Activated T-helper 1 cell treated with anti-CD3 and anti-CD28 coated beads, Interleukin-12 subunit alpha, Interleukin-12 subunit beta, Interleukin-2, Interleukin-4 antibody, amounts not matched to agents 30 ng/mL and 10 ng/mL and 1 ng/mL, durations not matched to agents 14 hours and 24 hours and 36 hours (primary cell): Measurements from ENCODE around the gene TNFRSF8. TPM values are rescaled to one million over a fixed set of nuclear protein-coding genes. Genes with fewer than 3 reads are reported as not detected.

ENCODE experiments used
- DNase-seq: peaks from one replicate; pipeline ENCODE4 v3.0.0; 2021; ENCODE audit warnings: low spot score
- H3K27ac Mint-ChIP-seq: one replicate; pipeline ENCODE4 v1.8.0; 2021; ENCODE audit warnings: mild to moderate bottlenecking, mixed read lengths
- H3K27me3 Mint-ChIP-seq: one replicate; pipeline ENCODE4 v1.8.0; 2022; ENCODE audit warnings: mild to moderate bottlenecking, moderate library complexity, mixed read lengths; ENCODE audit not compliant: insufficient read depth
- H3K36me3 Mint-ChIP-seq: one replicate; pipeline ENCODE4 v1.8.0; 2021; ENCODE audit warnings: low read depth, mixed read lengths
- H3K4me1 Mint-ChIP-seq: one replicate; pipeline ENCODE4 v1.8.0; 2021; ENCODE audit warnings: low read depth, mixed read lengths
- H3K4me3 Mint-ChIP-seq: one replicate; pipeline ENCODE4 v1.8.0; 2021; ENCODE audit warnings: mild to moderate bottlenecking, moderate library complexity, mixed read lengths
- H3K9me3 Mint-ChIP-seq: one replicate; pipeline ENCODE4 v1.8.0; 2021; ENCODE audit warnings: mixed read lengths
- intact Hi-C: fragments of 100-400 bp; cut with micrococcal nuclease; formaldehyde crosslinking; loops from one replicate; pipeline ENCODE4 v1.15.1; 2024
- total RNA-seq: library from RNA; stranded (reverse); gene quantifications from 2 replicates; pipeline ENCODE4 v1.2.3, GENCODE V29; 2022

TNFRSF8 gene
- total RNA-seq, 1 donor from 2014 or later = 27.9 TPM

DNA sequence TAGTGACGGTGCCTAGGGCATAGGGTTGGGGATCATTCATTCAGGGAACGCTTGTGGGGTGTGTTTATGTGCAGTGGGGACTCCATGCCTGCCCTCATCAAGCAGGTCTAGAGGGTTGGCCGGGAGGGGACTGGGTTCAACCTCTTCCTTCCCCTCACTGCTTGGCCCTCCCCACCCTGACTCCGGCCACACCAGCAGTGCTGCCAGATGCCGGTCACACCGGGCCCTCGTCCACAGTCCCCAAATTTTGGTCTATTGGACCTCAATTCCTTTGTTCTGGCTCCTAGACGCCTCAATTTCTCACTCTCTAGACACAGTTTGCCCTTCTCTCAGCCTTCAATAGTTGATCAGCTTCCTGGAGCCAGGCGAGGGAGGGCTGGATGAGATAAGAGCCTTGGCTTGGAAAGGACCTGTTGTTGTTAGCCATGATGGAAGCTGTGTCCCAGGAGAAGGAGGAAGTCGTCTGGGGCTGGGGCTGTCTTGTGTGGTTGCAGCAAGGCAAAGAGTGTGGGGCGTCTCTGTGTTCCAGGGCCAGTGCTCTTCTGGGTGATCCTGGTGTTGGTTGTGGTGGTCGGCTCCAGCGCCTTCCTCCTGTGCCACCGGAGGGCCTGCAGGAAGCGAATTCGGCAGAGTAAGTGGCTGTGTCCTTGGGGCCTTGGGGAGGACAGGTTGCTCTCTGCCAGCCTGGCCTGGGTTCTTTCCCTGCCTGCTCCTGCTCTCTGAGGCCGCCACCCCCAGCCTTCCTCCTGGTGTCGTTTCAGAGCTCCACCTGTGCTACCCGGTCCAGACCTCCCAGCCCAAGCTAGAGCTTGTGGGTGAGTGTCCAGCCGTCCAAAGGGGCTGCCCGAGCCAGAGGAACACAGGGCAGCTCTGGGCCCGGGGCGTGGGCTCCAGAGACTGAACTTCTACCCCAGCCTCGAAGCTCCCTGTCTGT, 62.6 kb downstream of the TNFRSF8 start:
- Mint-ChIP-seq H3K4me3 (no peak overlapping the region), H3K36me3 (peaks cover 10% of the 10 kb centered on the region), H3K27ac (peak overlapping the region; percentile 84), H3K9me3 (no peaks in the 10 kb centered on the region), H3K4me1 (peaks cover 41% of the 10 kb centered on the region), H3K27me3 (no peaks in the 10 kb centered on the region)
- DNase-seq = no peak
- intact Hi-C loops = loop anchor here (1.0 to 2.0 kb wide), 4 partner anchors 42 to 533 kb away; partner anchors contain the start of gene DHRS3

DNA sequence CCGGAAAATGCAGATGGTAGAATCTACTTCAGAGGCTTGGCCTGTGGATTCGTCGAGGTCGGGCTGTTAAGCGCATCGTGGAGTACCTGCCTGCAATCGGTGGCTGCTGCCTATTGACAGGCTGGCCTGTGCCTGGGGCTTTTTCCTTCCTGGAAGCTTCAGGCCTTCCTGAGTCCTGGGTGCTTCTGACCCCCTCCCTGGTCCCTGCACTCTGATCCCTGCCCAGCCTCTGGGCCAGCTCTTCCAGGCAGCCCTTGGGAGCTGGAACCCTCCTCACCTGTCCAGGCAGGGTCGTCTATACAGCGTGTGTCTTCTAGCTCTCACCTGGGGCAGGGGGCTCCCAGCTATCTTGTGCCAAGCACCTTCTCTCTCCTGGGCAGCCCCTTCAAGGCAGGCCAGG, 63.7 kb downstream of the TNFRSF8 start:
- Mint-ChIP-seq H3K4me3 (no peak overlapping the region), H3K36me3 (peaks cover 8% of the 10 kb centered on the region), H3K9me3 (no peaks in the 10 kb centered on the region), H3K4me1 (peaks cover 31% of the 10 kb centered on the region), H3K27me3 (no peaks in the 10 kb centered on the region), H3K27ac (peak overlapping the region; percentile 90)
- intact Hi-C loops = loop anchor here (1.0 kb wide), 1 partner anchor 31 kb away; no protein-coding TSS in a partner anchor
- no peak for DNase-seq

DNA sequence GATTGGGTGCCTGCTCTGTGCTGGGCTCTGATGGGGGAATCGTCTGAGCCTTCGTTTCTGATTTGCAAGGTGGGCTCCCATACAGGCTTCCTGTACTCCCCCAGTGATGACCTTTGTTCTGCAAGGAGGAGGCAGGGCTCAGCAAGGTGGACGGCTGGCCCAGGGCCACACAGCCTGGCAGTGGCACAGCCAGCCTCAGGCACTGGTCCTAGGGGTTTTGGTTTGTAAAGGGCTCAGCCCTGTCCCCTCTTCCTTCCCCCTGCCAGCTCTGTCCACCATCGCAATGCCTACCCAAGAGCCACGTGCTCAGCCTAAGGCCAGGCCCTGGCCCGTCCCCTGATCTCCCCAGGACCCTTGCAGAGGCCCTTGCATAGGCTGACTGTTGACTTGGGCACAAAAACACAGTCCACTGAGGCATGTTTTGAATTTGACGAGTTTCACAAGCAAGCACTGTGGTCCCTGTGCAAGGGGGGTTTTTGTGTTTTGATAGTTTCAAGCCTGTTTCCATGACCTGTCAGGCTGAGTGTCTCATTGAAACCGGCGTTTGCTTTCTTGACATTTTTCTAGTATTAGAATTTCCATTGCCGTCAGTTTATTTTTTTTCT, 64.2 kb downstream of the TNFRSF8 start:
- H3K27me3 Mint-ChIP-seq = no peaks in the 10 kb centered on the region
- H3K4me1 Mint-ChIP-seq = peaks cover 34% of the 10 kb centered on the region
- H3K9me3 Mint-ChIP-seq = no peaks in the 10 kb centered on the region
- DNase-seq = no peak
- intact Hi-C loops = loop anchor here (1.0 kb wide), 1 partner anchor 30 kb away; no protein-coding TSS in a partner anchor
- peaks cover 7% of the 10 kb centered on the region for H3K36me3 Mint-ChIP-seq
- H3K27ac Mint-ChIP-seq = peak overlapping the region; percentile 90
- no peak overlapping the region for H3K4me3 Mint-ChIP-seq

DNA sequence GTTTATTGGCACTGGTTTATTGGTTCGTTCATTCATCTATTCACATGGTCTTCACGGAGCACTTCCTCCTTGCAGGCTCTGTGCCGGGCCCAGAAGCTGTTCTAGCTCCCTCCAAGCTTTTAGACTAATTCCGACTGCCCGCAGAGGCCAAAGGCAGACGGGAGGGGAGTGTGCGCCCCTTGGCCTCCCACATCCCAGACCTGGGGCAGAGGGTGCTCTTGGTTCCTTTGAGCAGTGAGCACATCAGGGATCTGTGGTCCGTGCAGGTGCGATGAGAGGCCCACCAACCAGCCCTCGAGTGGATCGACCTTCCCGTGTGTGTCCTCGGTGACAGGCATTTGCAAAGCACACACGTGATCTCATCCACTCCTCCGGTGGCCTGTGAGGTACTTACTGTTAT, 65.0 kb downstream of the TNFRSF8 start:
- intact Hi-C loops = no loop called here
- H3K9me3 Mint-ChIP-seq = no peaks in the 10 kb centered on the region
- no peaks in the 10 kb centered on the region for H3K27me3 Mint-ChIP-seq
- peak overlapping the region; percentile 7 for H3K4me3 Mint-ChIP-seq
- no peak for DNase-seq
- peaks cover 7% of the 10 kb centered on the region for H3K36me3 Mint-ChIP-seq
- peaks cover 42% of the 10 kb centered on the region for H3K4me1 Mint-ChIP-seq
- peak overlapping the region; percentile 90 for H3K27ac Mint-ChIP-seq

DNA sequence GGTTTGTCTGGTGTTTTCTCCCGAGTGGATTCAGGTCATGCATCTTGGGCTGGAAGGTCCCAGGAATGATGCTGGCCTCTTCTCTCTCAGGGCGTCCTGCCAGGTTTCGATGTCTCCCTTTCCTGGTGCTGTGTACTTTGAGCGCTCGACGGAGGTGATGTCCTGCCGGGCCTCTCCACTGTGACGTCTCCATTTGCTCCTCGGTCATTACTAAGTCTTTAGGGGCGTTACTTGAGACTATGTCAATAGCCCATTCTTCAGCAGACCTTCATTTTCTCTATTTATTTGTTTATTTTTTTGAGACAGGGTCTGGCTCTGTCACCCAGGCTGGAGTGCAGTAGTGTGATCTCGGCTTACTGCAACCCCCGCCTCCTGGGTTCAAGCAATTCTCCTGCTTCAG, 66.5 kb downstream of the TNFRSF8 start:
- H3K36me3 Mint-ChIP-seq = peaks cover 7% of the 10 kb centered on the region
- intact Hi-C loops = no loop called here
- peaks cover 49% of the 10 kb centered on the region for H3K4me1 Mint-ChIP-seq
- peak overlapping the region; percentile 13 for H3K27ac Mint-ChIP-seq
- no peaks in the 10 kb centered on the region for H3K27me3 Mint-ChIP-seq
- no peaks in the 10 kb centered on the region for H3K9me3 Mint-ChIP-seq
- DNase-seq = no peak
- H3K4me3 Mint-ChIP-seq = no peak overlapping the region

DNA sequence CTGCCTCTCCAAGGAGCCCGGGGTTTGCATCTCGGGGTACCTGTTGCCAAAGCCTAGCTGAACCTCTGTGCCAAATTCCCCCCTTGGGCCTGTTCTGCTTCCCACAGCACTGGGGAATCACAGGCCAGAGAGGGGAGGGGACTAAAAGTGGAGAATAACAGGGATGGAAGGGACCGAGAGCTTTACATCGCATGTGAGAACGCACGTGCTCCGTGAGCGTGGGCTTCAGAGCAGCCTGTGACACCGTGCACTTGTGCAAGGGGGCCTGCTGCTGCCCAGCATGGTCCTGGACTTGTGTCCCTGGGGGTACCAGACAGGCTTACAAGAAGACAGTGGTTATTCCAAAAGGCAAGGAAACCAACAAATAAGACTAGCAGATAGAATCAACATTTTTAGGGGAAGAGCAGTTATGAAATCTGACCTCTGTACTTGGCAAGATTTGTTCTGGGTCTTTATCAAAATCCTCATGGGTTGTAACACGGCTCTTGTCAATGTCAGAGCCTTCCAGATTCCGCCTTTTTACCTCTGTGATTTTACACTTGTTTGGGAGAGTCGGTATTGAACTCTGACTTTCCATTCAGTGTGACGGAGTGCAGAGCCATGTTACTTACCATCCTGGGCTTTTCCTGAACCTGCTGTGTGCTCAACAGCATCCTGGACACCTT, 67.5 kb downstream of the TNFRSF8 start:
- no peak overlapping the region for H3K4me3 Mint-ChIP-seq
- no peaks in the 10 kb centered on the region for H3K9me3 Mint-ChIP-seq
- H3K4me1 Mint-ChIP-seq = peaks cover 40% of the 10 kb centered on the region
- H3K27ac Mint-ChIP-seq = peak overlapping the region; percentile 48
- no peaks in the 10 kb centered on the region for H3K27me3 Mint-ChIP-seq
- intact Hi-C loops = no loop called here
- DNase-seq = no peak
- peaks cover 3% of the 10 kb centered on the region for H3K36me3 Mint-ChIP-seq

DNA sequence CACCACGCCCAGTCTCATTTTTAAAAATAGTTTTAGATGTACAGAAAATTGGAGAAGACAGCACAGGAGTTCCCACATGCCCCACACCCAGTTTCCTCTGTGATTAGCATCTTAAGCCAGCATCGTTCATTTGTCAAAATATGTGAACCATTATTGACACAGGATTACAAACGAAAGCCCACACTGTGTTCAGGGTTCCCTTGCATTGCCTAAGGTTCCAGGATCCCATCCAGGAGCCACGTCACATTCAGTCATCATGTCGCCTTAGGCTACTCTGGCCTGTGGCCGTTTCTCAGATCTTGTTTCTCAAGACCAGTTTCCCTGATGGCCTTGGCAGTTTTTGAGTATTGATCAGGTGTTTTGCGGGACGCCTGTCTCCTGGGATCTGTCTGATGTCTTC, 69.0 kb downstream of the TNFRSF8 start:
- H3K4me3 Mint-ChIP-seq = no peak overlapping the region
- intact Hi-C loops = no loop called here
- no peaks in the 10 kb centered on the region for H3K9me3 Mint-ChIP-seq
- no peaks in the 10 kb centered on the region for H3K27me3 Mint-ChIP-seq
- peaks cover 3% of the 10 kb centered on the region for H3K36me3 Mint-ChIP-seq
- no peak overlapping the region for H3K27ac Mint-ChIP-seq
- DNase-seq = no peak
- H3K4me1 Mint-ChIP-seq = peaks cover 30% of the 10 kb centered on the region

DNA sequence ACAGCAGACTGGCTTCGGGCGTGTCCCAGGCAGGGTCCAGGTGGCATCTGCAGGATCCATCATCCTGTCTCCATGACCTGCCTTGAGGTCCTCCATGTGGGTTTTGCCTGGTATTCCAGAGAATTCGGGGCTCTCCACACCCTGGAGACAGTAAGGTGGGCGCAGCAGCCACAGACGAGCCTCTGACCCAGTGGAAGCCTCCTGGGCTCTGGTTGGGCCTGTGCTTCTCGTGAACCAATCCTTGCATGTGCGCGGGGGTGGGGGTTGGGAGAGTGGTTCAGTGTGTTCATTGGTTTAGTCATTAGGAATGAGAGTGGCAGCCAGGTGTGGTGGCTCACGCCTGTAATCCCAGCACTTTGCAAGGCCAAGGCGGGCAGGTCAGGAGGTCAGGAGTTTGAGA, 71.6 kb downstream of the TNFRSF8 start:
- H3K9me3 Mint-ChIP-seq = no peaks in the 10 kb centered on the region
- H3K4me3 Mint-ChIP-seq = no peak overlapping the region
- DNase-seq = no peak
- no peaks in the 10 kb centered on the region for H3K27me3 Mint-ChIP-seq
- peaks cover 20% of the 10 kb centered on the region for H3K4me1 Mint-ChIP-seq
- no peak overlapping the region for H3K27ac Mint-ChIP-seq
- intact Hi-C loops = no loop called here
- no peaks in the 10 kb centered on the region for H3K36me3 Mint-ChIP-seq

DNA sequence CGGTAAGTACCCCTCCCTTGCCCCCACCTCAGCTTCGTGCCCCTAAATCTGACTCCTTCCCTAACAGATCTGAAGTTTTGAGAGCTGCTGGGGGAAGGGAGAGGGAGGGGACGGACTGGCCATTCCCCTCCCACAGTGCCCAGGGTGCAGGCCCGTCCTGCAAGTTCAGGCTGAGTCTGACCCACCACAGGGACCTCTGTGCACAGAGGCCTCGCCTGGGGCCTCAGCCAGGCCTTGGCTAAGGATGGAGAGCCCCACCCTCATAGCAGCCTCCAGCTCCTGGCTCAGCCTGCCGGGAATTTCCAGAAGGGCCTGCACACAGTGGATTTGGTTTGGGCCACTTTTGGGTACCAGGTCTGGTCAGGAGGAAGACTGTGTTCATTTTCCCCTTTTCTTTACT, 72.5 kb downstream of the TNFRSF8 start:
- H3K27ac Mint-ChIP-seq = no peak overlapping the region
- H3K4me3 Mint-ChIP-seq = no peak overlapping the region
- H3K27me3 Mint-ChIP-seq = no peaks in the 10 kb centered on the region

DNA sequence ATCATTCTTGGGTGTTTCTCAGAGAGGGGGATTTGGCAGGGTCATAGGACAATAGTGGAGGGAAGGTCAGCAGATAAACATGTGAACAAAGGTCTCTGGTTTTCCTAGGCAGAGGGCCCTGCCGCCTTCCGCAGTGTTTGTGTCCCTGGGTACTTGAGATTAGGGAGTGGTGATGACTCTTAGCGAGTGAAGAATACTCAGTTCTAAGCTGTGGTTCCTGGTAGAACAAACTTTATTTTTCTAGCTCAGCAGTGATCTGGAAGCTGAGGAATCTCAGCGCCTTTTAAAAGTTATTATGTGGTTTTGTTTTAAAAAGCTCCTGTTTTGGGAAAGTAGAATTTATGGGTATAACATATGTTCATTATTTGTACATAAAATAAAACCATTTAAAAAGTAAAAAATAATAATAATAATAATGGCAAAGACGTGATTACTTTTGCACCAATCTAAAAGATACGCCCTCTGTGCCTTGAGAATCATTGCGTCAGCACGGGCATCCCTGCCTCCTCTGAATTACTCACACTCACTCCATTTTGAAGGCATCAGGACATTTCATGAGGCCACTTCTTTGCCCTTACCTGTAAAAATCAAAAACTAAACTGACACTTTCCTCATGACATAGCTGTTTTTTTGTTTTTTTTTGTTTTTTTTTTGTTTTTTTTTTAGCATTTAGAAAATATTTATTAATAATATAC, 74.0 kb downstream of the TNFRSF8 start:
- H3K4me3 Mint-ChIP-seq = no peak overlapping the region
- no peaks in the 10 kb centered on the region for H3K36me3 Mint-ChIP-seq
- intact Hi-C loops = no loop called here
- H3K27me3 Mint-ChIP-seq = no peaks in the 10 kb centered on the region
- no peak for DNase-seq
- no peaks in the 10 kb centered on the region for H3K9me3 Mint-ChIP-seq
- H3K27ac Mint-ChIP-seq = no peak overlapping the region
- peaks cover 17% of the 10 kb centered on the region for H3K4me1 Mint-ChIP-seq

More for the DNA sequence above, 72.5 kb downstream of the TNFRSF8 start:
- peaks cover 20% of the 10 kb centered on the region for H3K4me1 Mint-ChIP-seq
- intact Hi-C loops = no loop called here
- no peaks in the 10 kb centered on the region for H3K36me3 Mint-ChIP-seq
- no peaks in the 10 kb centered on the region for H3K9me3 Mint-ChIP-seq
- DNase-seq = no peak

DNA sequence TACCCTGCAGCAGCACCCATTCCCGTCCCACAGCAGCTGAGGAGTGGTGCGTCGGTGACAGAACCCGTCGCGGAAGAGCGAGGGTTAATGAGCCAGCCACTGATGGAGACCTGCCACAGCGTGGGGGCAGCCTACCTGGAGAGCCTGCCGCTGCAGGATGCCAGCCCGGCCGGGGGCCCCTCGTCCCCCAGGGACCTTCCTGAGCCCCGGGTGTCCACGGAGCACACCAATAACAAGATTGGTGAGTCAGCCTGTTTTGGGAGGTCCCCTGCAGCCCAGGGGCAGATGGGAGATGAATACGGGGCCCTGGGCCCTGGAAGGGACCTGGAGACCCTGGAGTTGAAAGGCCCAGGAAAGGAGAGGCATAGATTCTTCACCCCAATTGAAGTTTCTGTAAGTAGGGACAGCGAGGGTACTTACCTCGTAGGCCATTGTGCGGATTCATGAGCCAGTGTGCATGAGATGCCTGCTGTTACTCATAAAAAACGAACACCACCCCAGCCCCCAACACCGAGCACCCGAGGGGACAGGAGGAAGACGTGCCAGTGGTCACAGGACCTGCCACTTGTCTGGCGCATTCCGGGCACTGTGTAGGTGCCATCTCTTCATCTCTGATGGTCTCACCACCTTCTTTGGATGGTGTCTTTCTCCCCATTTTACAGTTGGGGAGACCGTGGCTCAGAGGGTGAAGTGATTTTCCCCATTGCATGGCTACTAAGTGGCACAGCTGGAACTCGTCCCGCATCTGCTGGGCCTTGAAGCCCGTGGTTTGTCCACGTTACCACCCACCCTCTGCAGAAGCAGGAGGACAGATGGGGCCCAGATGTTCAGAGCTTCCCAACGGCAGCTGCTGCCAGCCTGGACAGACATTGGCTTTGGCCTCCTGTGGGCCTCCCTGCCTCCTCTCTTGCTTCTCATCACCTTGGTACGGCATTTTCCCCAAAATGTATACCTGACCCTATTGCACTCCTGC, 75.4 kb downstream of the TNFRSF8 start:
- DNase-seq = no peak
- peaks cover 2% of the 10 kb centered on the region for H3K36me3 Mint-ChIP-seq
- H3K9me3 Mint-ChIP-seq = no peaks in the 10 kb centered on the region
- no peak overlapping the region for H3K4me3 Mint-ChIP-seq
- intact Hi-C loops = no loop called here
- no peak overlapping the region for H3K27ac Mint-ChIP-seq
- H3K27me3 Mint-ChIP-seq = no peaks in the 10 kb centered on the region
- H3K4me1 Mint-ChIP-seq = peaks cover 13% of the 10 kb centered on the region

DNA sequence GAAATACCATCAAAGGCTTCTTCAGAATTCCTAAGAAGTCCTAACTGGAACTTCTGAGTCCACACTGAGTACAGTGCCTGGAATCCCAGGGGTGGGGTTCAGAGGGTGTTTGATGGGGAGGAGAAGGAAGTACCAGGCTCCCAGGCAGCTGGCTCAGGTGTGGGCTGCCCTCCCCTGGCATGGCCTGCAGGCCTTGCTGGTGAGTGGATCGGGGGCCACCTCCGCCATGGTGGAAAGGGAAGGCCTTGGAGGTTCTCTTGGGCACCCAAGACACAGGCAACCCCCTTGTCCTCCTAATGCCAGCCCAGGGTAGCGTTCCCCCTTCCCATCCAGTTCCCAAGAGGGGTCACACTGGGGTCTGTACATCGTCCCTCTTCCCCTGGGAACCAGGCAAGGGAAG, 76.9 kb downstream of the TNFRSF8 start:
- Mint-ChIP-seq H3K36me3 (peaks cover 8% of the 10 kb centered on the region), H3K27me3 (no peaks in the 10 kb centered on the region), H3K9me3 (no peaks in the 10 kb centered on the region), H3K27ac (no peak overlapping the region), H3K4me1 (peaks cover 17% of the 10 kb centered on the region), H3K4me3 (no peak overlapping the region)
- DNase-seq = no peak
- intact Hi-C loops = no loop called here
